Transverse colon (tissue), 3 donors: ENCODE results near the gene LCMT1.

Experiments used
- CTCF ChIP-seq, 5 experiments: fragments of 200-600 bp in 3 of 5; fragments of 450-650 bp in 2 of 5; sonication (generic) in 3 of 5; IDR thresholded peaks; 1 replicate in 2 of 5; 2 replicates in 3 of 5; pipeline ENCODE4 v1.5.1; 2016 to 2017; ENCODE audit warnings: antibody characterized with exemption in 5 of 5, inconsistent platforms in 3 of 5, mild to moderate bottlenecking in 2 of 5, moderate library complexity in 1 of 5
- EP300 ChIP-seq: sonication (generic); formaldehyde crosslinking; IDR thresholded peaks from one replicate; pipeline ENCODE4 v1.6.1; 2017; ENCODE audit warnings: antibody characterized with exemption, low read depth
- POLR2A ChIP-seq: fragments of 450-650 bp; IDR thresholded peaks from one replicate; pipeline ENCODE4 v1.6.1; 2016; ENCODE audit warnings: antibody characterized with exemption, mild to moderate bottlenecking, moderate library complexity

GRCh38 chr16:25165284-25165683, 53.7 kb downstream of the LCMT1 start:
- TF ChIP-seq EP300: no peak
- no peak for TF ChIP-seq CTCF (IDR thresholded peaks at IDR 0.05)
- no peak for TF ChIP-seq POLR2A
